GM18505 (cell line): ENCODE measurements around the gene COL28A1.

Source experiments
- ATAC-seq: cut with Tn5 transposase; IDR thresholded peaks from one replicate; pipeline ENCODE4 v1.9.1; 2021; ENCODE audit not compliant: unreplicated experiment
- POLR2A ChIP-seq: IDR thresholded peaks from 4 replicates; pipeline ENCODE4 v1.6.1; 2011; ENCODE audit warnings: borderline replicate concordance; ENCODE audit not compliant: insufficient read depth, insufficient read length; ENCODE audit errors: extremely low read depth

The COL28A1 gene

DNA sequence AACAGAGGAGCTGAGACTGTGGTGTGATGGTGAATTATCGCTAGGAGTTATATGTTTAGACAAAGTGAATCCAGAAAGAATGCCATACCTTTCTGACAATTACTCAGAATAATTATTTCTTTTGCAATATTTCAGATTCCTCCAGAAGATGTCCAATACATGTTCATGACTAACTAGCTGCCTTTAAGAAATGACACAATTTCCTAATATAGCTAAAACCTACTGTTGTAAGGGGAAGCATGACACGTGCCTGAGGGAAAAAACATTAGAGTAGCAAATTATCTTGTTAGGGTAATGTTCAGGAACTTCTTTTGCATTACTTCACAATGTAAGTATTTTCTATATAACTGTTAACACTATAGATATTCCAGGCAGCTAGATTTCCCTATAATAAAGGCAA is 150.3 kb downstream of the COL28A1 start:
- no peak for TF ChIP-seq POLR2A
- ATAC-seq = no peak

DNA sequence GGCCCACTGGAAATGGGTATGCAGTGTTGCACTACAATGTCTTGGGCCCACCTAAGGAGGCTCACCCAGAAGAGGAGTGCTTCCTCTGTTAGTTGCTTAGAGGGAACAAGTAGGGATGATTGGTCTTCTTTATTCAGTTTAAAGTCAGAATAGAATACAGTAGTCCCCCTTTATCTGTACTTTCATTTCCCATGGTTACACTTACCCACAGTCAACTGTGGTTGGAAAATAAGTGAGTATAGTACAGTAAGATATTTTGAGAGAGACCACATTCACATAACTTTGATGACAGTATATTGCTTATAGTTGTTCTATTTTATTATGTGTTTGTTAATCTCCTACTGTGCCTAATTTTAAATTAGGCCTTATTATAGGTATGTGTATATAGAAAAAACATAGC is 151.4 kb downstream of the COL28A1 start:
- no peak for TF ChIP-seq POLR2A
- ATAC-seq = no peak

DNA sequence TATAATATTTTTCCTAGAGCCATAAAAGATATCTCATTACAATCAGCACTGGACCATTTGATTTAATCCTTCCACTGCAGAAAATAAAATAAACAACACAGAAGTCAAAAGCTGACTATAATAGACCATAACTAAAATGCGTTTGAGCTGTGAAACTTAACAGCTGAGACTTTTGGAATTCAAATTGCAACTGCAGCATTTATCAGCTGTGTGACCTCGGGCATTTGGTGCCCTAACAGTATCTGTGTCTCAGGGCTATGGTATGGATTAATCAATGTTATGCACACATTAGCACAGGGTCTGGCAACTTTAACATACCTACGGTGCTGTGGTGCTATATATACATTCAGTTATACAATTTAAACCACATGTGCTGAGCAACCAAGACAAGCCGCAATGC is 160.1 kb downstream of the COL28A1 start:
- ATAC-seq = no peak
- no peak for TF ChIP-seq POLR2A

DNA sequence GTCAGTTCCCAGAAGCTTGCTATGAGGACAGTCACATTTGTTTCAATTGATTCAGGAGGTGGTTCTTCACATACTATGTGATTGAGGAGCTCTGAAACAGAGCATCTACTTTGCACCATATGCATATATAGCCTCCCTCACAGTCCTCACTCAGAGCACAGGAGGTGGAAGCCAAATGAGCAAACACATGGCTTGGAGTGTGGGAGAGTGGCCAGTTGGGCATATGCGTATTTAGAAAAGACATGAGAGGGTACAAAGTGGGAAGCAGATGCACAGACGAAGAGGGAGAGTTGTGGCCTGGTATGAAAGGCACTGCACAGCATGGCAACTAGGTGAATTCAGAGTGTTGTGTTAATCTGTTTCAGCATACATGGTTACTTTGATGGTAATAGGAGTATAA is 165.6 kb downstream of the COL28A1 start:
- TF ChIP-seq POLR2A = no peak
- ATAC-seq = no peak

DNA sequence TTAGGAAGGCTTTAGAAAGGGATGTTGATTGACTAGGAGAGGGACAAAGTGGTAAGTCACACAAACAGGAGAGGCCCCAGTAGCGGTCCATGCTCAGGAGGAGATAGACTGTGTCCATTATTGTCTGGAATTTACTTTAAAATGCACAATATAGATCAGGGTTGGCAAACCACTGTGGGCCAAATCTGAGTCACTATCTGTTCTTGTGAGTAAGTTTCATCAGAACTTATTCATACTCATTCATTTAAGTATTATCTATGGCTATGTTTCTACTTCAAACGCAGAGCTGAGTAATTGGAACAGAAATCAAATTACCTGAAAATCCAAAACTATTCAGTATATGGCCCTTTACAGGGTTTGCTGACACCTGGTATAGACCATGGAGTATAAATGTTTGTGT is 166.5 kb downstream of the COL28A1 start:
- TF ChIP-seq POLR2A = no peak
- no peak for ATAC-seq

DNA sequence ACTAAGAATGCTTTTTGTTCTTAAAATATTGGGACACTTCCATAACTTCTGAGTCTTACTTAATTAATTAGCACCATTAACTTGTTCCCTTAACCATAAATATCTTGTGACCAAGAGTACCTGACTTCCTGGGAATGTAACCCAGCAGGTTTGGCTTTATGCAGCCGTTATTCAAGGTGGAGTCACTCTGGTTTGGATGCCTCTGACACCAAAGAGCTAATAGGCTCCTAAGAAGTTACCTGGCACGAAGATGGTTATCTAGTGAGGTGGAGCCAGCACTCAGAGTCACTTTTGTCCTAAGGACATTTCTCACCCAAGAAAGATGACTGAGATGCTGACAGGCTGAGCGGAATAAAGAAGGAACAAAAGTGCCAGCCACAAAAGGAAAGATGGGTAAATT is 181.0 kb downstream of the COL28A1 start:
- no peak for TF ChIP-seq POLR2A
- no peak for ATAC-seq

DNA sequence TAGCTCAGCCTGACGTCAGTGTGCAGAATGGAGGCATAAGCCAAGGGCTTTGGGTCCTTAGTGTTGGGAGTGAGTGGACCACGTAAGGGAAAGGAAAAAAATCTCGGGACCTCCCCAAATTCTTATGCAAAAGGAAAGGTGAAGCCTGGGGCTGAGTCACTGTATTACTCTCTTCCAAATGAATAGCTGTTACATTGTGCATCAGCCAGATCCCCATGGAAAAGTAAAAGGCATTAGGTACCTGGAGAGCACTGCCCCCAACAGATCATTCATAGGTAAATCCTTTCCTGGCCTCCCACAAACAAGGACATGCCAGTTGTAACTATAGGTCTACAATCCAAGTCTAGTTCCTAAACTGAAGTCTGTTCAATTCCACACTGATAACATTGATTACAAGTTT is 182.8 kb downstream of the COL28A1 start:
- no peak for ATAC-seq
- TF ChIP-seq POLR2A = no peak

DNA sequence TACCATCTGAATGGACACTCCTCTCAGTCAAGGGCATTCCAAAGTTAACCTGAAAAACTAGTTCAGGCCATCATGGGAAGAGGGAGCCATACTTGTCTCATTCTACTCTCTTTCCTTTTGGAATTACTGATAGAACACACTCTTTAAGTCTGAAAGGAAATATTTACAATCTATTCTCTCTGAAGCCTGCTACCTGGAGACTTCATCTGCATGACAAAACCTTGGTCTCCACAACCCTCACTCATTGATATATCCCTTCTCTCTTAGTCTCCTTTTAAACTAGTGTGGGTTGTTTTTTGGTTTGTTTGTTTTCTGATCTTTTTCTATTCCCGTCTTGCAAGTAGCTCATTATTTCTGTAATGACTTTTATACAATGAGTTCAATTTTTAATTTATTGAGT is 183.8 kb downstream of the COL28A1 start:
- ATAC-seq = no peak
- TF ChIP-seq POLR2A = no peak

DNA sequence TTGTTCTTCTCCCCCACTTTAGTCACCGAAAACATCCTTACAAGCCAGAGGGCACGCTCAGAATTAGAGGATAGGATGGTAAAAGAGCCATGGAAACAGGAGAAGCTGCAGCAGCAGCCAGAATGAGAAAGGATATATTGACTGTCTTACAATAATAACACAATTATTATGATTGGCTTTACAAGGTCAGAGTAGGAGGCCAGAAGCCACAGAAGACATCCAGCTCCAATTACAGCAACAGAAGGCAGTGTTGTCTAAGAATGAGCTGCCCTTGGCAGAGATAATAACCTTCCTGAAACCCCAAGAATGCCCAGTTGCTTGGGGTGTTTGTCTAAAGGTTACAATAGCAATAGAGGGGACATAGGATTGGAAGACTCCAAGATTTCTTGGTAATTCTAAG is 184.5 kb downstream of the COL28A1 start:
- no peak for ATAC-seq
- TF ChIP-seq POLR2A = no peak

DNA sequence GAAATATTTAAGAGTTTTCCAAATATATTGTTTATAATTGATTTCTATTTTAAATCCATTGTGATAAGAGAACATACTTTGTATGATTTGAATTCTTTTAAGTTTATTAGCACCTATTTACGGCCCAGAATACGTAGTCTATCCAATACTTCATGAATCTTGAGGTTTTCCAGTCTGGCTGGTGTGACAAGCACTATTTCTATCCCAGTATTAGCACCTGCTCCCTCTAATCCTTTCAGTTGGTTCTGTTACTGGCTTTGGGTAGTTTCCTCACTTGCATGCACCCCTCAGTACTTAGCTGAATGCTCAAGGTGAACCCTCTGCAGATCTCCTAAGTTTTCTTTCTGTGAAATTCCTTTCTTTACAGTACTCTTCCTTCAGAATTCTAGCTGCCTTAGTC is 186.5 kb downstream of the COL28A1 start:
- no peak for ATAC-seq
- TF ChIP-seq POLR2A = no peak

DNA sequence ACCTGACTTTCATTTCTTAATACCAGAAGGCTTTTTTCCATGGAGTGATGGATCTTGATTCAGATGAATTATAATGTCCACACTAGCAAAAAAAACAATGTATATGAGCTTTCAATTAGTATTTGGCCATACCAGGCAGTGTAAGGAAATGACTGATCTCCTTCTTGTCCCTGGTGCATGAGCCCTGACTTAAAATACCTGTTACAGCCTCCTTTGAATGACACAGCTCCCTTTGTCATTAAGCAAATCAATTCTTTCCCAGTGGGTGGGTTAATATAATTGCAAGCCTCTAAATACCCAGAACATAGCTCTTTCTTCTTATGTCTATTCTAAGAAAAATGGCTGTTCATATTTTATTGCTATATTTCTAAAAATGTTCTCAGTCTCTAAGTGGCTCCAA is 188.6 kb downstream of the COL28A1 start:
- TF ChIP-seq POLR2A = no peak
- ATAC-seq = no peak

DNA sequence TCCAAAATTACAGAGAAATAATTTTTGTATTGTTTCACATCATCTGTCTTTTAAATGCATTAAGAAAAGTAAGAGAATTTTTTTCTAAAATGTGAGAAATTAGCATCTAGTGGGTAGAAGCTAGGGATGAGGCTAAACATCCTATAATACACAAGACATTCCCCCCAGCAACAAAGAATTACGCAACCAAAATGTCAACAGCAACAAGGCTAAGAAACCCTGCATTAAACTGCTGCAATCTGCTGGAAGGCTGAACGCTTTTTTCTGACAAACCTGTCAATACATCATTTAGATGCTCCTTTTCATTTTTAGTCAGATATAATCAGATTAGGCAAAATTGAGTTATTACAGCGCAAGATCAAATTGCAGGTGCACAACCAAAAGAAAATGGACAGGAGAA is 191.1 kb downstream of the COL28A1 start:
- ATAC-seq = no peak
- no peak for TF ChIP-seq POLR2A

DNA sequence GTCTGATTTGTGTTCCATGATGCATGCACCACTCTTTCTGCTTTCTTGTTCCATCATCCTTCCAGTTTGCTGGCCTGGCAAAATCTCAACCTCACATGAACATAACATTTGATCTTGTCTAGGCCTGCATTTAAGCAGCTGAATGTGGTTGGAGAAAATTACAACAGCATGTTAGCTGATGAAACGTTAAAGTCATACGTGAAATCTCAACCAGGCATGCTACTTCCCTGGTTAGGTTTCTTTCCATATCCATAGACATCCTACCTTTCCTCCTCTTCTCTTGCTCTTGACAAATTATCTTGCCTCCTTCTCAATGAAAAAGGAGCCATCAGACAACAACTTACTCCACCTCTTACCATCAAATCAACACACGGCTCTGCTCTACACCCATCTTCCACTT is 199.8 kb downstream of the COL28A1 start:
- no peak for ATAC-seq
- TF ChIP-seq POLR2A = no peak

DNA sequence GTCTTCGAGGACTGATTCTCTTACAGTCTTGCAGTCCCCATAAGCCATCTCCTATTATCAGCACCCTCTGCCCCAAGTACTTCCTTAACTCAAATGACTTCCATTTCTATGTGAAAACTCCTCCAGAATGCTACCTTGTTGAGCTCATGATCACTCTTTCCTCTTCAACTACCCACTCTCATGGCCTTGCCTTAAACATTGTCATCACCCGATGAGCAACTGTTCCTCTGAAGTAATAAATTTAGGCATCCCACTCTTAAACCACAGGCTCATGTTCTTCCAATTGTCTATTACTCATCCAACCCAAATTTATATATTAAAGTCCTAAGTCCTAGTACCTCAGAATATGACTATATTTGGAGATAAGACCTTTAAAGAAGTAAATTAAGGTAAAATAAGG is 200.5 kb downstream of the COL28A1 start:
- no peak for ATAC-seq
- no peak for TF ChIP-seq POLR2A

DNA sequence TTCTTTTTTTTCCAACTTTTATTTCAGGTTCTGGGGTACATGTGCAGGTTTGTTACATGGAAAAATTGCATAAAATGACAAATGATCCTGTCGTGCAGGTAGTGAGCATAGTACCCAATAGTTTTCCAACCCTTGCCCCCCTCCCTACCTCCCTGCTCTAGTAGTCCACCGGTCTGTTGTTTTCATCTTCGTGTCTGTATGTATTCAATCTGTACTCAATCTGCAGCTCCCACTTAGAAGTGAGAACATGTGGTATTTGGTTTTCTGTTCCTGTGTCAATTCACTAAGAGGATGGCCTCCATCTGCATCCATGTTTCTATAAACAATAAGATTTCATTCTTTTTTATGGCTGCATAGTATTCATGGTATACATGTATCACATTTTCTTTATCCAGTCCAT is 202.1 kb downstream of the COL28A1 start:
- no peak for ATAC-seq
- no peak for TF ChIP-seq POLR2A
